Activated T-cell treated with anti-CD3 and anti-CD28 coated beads, Interleukin-2, amount 50 U/mL, for 1 hour (primary cell): ENCODE measurements around the gene UTP4.

Experiments used
- DNase-seq: peaks from one replicate; pipeline ENCODE4 v3.0.0-alpha.2; 2020

The UTP4 gene

GRCh38 chr16:69180011-69180338 lies 47.5 kb downstream of the UTP4 start:
- DNase-seq = no peak

DNA sequence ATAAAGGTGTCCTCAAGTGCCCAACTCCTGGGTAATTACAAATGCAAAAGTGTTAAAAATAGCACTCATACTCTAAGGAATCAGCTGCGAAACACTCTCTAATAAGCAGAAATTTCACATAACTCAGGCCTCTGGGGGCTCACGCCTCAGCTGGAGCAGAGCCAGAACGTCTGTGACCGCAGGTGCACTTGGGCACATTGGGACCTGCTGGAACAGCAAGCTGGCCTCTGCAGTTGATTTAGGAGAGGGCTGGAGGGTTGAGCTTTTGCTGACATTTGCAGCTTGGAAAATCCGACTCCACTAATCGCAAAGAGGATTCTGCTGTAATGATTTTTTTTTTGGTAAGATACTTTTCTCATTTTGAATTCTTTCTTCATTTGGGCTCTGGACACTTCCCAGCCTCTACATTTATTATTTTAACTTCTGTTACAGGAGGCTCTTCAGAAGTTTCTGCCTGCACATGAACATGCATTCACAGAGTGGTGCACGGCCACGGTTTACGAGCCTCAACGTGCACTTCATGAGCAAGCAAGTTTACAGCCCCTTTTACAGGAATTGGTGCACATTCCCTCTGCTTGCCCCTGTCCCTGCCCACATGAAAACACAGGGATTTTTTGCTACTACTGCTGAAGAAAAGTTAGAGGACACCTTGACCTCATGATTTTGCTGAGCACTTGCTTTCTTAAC lies 50.4 kb downstream of the UTP4 start:
- no peak for DNase-seq

- DNase-seq = peak; percentile 83
Measured at GRCh38 chr16:69186642-69187445, 54.4 kb downstream of the UTP4 start, which contains the start of gene SNTB2. Gene SNTB2 (plus strand): TSS chr16:69187164. CDS start chr16:69187167, 3 bp downstream.

DNA sequence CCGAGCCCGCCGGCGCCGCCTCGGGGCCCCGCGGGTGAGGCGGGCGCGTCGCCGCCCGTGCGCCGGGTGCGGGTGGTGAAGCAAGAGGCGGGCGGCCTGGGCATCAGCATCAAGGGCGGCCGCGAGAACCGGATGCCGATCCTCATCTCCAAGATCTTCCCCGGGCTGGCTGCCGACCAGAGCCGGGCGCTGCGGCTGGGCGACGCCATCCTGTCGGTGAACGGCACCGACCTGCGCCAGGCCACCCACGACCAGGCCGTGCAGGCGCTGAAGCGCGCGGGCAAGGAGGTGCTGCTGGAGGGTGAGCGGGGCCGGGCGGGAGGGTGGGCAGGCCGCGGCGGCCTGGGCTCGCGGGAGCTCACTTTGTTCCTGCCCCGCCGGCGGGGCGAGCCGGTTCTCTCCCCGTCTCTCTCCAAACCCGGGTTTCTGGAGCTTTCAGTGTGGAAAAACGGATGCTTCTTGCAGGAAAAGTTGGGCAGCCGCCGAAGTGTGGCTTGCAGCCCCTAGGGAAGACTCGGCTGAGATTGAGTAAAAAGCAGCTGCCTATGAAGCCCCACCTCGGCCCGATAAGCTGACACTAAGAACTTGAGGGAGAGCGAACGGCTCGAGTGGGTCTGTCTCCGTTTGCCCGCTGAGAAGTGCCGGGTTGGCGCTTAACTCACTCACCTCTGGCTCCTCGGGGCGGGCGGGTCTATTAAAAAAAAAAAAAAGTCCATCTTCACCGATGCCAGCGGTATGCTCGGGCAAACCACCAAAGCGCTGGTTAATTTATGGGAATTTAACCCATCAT lies 55.2 kb downstream of the UTP4 start:
- peak; percentile 64 for DNase-seq

DNA sequence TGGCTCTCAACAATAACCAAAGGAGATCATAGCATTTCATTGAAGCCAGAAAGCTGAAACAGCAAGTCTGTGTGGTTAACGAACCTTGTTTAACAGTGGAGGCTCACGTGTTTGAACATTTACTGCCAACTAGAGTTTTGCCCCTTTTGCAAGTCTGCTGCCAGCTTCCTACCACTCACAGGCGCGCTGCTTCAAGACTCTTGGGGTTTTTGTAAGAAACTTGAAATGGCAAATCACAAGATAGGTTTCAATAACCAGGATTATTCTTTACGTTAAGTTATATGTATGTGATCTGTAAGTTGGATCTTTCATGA lies 55.7 kb downstream of the UTP4 start:
- peak; percentile 29 for DNase-seq

GRCh38 chr16:69188716-69189115 lies 56.3 kb downstream of the UTP4 start:
- DNase-seq = no peak

DNA sequence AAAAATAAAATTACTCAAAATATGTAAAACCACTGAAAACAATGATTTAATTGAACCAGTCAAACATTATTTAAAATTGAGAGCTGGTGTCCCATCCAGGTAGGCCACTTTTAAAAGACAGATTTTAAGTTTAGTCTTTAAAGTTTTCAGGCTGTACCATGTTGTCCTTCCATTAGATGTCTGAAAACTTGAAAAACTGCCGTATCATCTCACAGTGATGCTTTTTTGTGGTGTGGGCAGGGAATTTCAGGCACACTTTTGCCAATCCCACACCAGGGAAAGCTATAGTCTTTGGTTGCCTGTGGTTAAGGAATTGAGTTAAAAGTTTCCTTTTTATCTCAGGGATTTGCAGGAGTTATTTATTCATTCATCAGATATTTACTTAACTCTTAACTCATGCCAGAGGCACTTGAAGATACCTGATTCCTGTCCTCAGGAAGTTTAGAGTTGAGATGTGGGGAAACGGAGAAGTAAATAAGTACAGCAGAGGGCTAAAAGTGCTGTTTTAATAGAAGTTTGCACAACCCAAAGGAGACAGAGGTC lies 57.7 kb downstream of the UTP4 start:
- no peak for DNase-seq

- no peak for DNase-seq
Measured at GRCh38 chr16:69190598-69190997, 58.1 kb downstream of the UTP4 start.

GRCh38 chr16:69191136-69191535 lies 58.7 kb downstream of the UTP4 start:
- DNase-seq = no peak

- no peak for DNase-seq
Measured at GRCh38 chr16:69193855-69194254, 61.4 kb downstream of the UTP4 start.

DNA sequence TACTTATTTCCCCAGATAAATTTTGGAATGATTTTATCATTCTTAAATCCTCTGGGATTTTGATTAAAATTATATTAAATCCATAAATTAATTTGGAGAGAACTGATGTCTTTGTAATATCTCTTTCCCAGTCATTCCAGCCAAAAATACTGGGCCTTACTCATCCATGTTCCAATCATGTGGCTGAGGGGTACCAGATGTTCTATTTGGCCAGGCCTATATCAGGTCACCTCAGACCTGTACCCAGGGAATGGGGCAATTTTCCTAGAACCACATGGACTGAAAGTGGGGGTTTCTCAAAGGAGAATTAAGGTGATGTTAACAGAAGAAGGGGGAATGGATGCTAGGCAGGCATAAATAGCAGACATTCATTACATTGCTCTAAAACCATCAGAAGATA lies 62.0 kb downstream of the UTP4 start:
- DNase-seq = no peak

- DNase-seq = no peak
Measured at GRCh38 chr16:69195369-69196029, 63.0 kb downstream of the UTP4 start.

- DNase-seq = no peak
Measured at GRCh38 chr16:69197573-69197972, 65.1 kb downstream of the UTP4 start.

- no peak for DNase-seq
Measured at GRCh38 chr16:69199382-69199781, 66.9 kb downstream of the UTP4 start.

- no peak for DNase-seq
Measured at GRCh38 chr16:69201291-69201690, 68.8 kb downstream of the UTP4 start.

DNA sequence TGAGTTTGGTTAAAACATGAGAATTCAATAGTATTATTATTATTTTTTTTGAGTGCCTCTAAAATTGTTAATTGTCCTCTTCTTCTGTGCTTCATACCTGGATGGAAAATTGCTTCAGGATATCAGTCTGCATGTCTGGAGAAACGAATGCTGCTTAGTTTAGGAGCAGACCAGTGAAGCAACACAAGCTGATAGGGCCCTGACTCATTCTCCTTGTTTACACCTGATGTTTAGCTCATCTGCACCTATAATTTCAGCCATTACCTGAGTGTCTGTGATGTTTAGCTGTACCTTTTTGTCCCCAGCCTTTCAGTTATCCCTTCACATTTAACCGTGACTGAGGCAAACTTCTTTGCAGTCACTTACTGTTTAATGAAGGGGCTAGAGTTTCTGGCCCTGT lies 69.3 kb downstream of the UTP4 start:
- no peak for DNase-seq

GRCh38 chr16:69204172-69204571 lies 71.7 kb downstream of the UTP4 start:
- no peak for DNase-seq

- DNase-seq = no peak
Measured at GRCh38 chr16:69209735-69210134, 77.3 kb downstream of the UTP4 start.

DNA sequence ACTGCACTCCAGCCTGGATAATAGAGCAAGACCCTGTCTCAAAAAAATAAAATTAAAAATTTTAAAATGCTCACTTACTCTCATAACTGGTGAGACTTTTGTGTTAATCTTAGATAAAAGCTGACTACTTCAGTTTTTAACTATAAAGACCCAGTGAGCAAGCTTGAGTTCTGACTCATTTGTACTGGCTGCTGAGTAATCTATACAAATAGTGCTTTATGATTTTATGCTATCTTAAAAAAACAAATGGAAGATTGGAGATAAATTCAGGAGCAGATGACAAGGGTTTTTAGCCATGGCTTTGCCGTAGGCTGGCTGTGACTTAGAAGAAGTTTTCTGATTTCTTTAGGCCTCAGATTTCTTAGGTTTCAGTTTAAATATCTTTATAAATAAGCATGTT lies 85.0 kb downstream of the UTP4 start:
- DNase-seq = no peak
